GM12865 (cell line): Measurements from ENCODE around the gene PTMS.

Experiments used
- DNase-seq: peaks from one replicate; pipeline ENCODE4 v3.0.0; 2010; ENCODE audit warnings: low read depth
- H3K4me3 ChIP-seq: 2 replicates; pipeline ENCODE4 v1.5.1; 2011; ENCODE audit warnings: mild to moderate bottlenecking, low read depth, low read length, control low read depth
- CTCF ChIP-seq: IDR thresholded peaks from 2 replicates; pipeline ENCODE4 v1.5.1; 2011; ENCODE audit warnings: low read length, control low read depth, low read depth, inconsistent platforms; ENCODE audit not compliant: insufficient read depth; ENCODE audit errors: missing control alignments

The PTMS gene

GRCh38 chr12:6772726-6773589 lies 6.8 kb downstream of the PTMS start:
- no peak for TF ChIP-seq CTCF

GRCh38 chr12:6773590-6774351 lies 7.6 kb downstream of the PTMS start:
- no peak overlapping the region for H3K4me3 ChIP-seq
- TF ChIP-seq CTCF = no peak
- DNase-seq = no peak

More at GRCh38 chr12:6772726-6773589, 6.8 kb downstream of the PTMS start:
- no peak for DNase-seq
- peak overlapping the region; percentile 8; the same call in 1 of the 2 replicates for H3K4me3 ChIP-seq

- TF ChIP-seq CTCF = no peak
- H3K4me3 ChIP-seq = no peak overlapping the region
- DNase-seq = no peak
These were observed 8.4 kb downstream of the PTMS start for GRCh38 chr12:6774499-6775062.

- no peak for TF ChIP-seq CTCF
- no peak for DNase-seq
- no peak overlapping the region for H3K4me3 ChIP-seq
These were observed 9.3 kb downstream of the PTMS start for GRCh38 chr12:6775185-6776174.

GRCh38 chr12:6777386-6777785 lies 11.2 kb downstream of the PTMS start:
- no peak overlapping the region for H3K4me3 ChIP-seq
- no peak for DNase-seq
- TF ChIP-seq CTCF = no peak

GRCh38 chr12:6778217-6778573 lies 12.0 kb downstream of the PTMS start:
- peak overlapping the region; percentile 51 for H3K4me3 ChIP-seq
- TF ChIP-seq CTCF = no peak
- no peak for DNase-seq
